ENCODE data around the gene GRIFIN.
A peak's percentile ranks its signal among the peaks of the same experiment; 100 is the strongest.

The GRIFIN gene

DNA sequence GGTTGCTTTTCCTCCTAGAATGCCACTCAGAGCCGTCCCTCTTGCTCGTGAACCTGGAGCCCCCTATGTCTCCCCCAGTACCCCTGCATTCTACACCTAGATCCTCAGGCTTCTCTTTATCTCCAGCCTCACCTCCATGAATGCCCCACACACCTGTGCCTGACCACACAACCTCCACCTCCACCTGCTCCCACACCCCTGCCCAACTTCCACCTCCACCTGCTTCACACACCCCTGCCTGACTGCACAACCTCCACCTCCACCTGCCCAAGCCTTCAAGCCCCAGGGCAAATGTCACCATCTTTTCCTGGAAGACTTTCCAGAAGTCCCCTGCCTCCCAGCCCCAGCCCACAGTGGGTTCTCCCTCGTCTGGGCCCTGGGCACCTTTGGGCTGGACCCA is 36.5 kb upstream of the GRIFIN start:
- no peak for DNase-seq (ENCODE audit: low spot score)

DNA sequence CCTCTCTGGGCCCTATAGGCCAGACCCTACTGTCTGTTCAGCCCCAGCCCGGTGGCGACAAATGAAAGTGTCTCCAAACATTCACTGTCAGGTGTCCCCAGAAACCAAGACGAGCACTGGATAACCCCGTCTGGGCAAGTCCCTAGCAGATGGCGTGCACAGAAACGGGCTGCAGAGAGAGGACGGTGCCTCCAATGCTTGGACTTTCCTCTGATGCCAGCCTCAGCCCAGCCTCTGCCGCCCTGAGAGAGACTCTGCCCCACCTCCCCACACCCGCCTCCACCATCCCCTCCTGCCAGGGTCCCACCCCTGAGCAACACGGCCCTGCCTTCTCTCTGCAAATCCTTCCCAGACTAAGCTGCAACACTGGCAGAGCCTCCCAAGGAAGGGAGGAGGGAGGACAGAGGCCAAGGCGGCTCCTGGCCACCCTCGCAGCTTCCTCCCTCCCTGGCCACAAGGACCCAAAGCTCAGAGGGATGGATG is 36.0 kb upstream of the GRIFIN start:
- no peak for DNase-seq (ENCODE audit: low spot score)

DNA sequence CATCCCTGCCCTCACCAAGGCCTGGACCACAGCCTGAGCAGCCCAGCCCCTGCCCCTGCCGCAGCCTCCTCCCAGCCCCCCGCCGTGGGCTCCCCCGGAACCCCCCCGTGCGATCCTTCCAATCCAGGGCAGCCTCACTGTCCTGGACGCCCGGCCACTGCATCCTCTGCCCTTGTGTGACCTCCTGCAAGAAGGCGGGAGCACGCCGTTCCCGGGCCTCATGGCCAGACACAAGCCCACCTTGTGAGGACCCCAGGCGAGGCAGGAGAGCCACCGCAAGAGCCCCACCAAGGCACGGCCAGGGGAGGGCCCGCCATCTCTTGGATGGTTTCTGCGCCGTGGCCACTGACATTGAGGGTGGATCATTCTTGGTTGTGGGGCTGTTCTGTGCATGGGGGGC is 35.6 kb upstream of the GRIFIN start:
- DNase-seq (ENCODE audit: low spot score), result no peak

DNA sequence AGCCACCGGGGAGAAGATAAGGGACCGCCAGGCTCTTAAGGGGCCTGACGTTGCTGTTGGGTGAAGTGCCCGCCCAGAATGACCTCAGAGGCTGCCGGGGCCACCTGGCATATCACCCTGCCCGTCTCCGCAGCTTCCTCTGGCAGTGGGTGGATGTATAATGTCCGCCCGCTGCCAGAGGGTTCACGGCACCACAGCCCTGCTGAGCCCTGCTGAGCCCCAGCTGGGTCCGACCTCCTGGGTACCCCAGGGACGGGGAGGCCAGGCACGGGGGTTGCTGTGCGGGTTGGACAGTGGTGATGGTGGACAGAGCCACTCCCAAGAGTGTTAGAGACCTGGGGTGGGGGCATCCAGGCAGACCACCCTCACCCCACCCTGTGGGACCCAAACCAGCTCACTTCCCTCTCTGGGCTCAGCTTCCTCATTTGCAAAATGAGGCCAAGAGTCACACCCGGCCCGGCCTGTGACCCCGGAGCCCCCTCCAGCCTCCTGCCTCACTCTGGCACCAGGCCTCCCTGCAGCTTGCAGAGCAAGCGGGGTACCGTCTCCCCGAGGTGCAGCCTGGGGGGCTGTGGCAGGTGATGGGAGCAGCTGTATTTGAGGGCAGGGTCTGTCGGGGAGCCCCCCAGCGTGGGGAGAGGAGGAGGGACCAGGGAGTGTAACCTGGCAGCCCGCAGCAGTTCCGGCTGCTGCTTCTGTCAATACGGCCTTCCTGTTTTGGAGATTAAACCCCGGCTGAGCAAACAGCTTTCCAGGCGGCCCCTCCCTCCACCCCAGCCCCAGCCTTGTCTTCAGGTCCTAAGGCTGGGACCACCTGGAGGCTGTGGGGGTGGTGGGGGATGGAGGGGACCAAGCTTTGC is 34.9 kb upstream of the GRIFIN start:
- no peak for DNase-seq (ENCODE audit: low spot score)

DNA sequence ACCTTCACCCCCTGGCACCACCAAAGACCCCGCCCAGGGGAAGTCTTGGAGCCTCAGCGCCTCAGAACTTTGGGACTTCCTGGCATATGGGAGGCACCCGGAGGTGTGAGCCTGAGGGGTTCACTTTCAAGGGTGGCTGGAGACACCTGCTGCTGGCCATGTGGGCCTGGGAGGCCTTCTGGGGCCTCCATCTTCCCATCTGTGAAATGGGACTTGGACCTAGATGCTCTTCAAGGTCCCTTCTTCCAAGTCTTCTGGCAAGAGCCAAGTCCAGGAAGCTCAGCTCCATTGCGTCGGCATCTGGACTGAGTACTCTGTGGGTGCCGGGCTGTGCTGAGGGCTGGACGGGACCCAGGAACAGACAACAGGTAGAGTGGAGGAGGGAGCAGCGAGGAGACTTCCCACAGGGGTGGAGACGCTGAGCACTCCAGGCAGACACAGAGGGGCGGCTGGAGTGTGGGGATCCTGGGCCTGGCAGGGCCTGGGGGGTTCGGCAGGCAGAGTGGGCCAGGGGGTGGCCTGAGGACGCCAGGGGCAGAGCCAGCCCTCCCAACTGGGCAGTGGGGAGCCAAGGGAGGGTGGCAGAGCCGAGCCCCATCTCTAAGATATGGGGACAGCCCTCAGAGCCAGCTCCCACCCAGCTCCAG is 34.1 kb upstream of the GRIFIN start:
- no peak for DNase-seq (ENCODE audit: low spot score)

DNA sequence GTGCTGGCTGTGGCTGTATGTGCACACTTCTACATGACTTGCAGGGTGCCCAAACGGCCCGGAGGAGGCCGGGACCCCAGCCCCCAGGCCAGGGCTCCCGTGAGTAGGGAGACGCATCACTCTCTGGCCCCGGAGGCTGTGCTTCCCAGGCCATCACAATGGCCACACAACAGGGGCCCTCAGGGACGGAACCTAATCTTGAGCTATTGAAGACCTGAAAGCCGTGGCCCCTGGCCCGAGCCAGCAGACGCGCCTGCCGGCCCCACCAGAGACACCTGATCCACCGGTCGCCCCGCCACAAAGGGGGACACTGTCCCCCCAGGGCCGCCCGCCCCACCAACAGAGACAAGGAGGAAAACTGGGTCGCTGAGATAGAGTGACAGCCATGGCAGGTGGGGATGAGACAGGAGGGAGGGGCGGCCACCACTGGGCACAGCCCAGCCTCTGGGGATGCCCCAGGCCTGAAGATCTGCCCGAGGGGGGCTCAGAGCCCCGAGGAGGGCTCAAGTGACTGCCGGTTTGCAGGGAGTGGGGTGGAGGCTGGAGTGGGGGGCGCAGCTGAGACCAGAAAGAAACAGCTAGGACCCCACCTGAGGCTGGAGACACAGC is 33.2 kb upstream of the GRIFIN start:
- DNase-seq (ENCODE audit: low spot score), result no peak

DNA sequence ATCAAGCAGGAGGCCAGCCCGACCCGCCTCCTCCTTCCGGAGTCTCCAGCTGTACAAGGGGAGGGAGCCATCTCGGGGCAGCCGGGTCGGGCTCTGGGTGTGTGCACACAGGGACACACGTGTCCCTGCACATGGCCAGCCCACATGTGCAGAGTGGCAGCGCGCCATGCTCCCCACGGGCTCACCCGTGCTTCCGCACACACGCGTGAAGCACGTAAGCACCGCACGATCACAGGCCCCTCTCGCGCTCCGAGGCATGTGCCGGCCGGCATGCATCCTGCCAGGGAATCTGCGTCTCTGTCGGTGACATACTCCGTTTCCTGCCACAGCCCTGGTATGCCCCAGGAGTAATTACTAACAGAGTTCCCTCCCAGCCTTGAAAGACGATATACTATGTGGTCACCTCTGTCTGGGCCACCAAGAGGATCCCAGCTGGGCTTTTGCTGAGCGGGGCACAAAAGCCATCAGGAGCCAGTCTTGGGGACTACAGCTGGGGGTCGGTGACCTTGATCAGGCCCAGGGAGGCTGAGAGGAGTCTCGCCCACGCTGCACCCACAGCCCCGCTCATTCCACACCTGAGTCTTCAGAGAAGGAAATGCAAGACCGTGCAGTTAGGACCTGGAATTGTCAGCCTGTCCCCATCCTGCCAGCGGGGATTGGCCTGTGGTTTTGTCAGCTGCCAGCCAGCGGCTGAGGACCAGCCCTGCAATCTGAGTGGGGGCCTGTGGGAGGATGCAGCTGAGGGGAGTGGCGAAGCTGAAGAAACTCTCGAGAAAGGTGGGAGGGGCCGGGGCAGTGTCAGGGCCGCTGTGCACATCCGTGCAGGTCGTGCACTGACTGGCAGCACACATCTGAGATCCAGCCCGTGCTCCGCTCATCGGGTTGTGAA is 32.4 kb upstream of the GRIFIN start:
- DNase-seq (ENCODE audit: low spot score), result peak; percentile 79

DNA sequence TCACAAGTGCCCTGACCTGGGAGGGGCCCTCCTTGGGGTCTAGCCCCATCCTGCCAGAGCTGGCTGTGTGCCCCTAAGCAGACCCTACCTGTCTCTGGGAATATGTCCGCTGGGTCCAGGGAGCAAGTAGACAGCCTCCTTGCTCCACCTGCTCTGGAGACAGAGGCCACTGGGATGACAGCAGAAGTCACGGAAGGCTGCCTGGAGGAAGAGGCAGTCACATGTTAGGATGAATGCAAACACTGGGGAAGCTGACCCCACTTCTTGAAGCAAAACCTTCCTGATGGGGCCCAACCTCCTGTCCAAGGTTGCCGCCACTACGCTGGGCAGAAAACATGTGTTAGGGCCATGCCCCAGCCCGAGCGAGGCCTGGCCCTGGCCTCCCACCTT is 31.7 kb upstream of the GRIFIN start:
- no peak for DNase-seq (ENCODE audit: low spot score)

DNA sequence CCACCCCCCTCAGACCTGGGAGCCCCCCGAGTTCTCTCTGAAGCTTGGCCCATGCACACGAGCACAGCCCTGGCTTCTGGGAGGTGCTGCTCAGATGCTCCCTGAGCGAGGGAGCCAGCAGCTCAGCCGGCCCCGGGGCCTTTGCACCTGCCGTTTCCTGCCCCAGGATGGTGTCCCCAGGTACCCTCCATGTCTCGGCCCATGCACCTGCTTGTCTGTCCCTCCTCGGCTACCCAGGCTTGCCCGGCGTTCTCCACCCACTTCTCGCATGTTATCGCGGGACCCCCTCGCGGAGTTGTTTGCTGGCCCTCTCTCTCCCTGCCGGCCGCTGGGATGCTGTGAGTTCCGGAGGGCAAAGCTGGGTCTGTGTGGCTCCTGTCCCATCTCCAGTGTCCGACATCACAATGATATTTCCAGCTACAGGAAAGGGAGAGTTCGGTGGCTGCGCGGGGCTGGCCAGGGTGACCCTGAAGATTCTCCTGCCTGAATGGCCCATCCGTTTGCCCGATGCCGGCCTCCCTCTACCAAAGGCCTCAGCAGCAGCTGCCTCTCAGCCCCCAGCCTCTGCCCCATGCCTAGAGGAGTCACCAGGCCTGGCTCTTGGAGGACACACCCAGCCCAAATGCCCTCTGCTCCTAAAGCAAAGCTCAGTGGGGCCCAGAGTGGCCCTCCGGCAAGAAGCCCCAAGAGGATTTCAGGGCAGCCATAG is 31.2 kb upstream of the GRIFIN start:
- DNase-seq (ENCODE audit: low spot score), result no peak

DNA sequence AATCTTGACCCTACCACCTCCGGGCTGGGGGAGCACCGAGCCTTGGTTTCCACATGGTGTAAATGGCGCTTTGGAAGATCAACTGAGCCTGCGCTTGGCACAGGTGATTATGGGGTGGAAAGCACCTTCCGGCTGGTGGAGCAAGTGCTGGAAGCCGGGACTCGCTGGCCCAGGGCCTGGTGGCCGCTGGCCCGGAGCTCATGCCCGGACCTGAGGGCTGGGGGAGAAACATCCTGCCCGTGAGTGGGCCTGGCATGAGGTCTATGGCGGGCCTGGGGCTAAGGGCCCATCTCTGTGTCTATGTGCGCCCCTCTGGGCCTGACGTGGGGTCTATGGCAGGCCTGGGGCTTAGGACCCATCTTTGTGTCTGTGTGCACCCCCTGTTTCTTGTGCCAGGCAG is 29.2 kb upstream of the GRIFIN start:
- DNase-seq (ENCODE audit: low spot score), result no peak

DNA sequence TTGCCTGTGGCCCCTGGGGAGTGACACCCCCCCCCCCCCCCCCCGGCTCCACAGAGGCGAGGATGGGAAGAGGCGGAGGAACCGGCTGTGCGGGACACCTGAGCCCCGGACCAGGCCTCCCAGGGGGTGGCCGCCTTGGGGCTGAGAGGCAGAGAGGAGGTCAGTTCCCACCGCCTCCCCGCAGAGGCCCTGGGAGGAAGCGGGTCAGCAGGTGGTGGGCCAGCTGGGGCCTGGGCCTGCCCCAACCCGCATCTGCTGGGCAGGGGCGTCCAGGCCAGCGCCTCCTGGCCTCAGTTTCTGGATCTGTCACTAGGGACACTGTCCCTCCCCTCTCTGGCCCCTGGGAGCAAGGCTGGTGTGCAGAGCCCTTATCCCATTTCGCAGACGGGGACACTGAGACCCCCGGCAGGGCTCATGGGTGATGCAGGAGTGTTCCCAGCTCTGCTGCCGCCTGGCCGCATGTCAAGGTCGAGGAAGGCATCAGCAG is 28.7 kb upstream of the GRIFIN start:
- DNase-seq (ENCODE audit: low spot score), result no peak

DNA sequence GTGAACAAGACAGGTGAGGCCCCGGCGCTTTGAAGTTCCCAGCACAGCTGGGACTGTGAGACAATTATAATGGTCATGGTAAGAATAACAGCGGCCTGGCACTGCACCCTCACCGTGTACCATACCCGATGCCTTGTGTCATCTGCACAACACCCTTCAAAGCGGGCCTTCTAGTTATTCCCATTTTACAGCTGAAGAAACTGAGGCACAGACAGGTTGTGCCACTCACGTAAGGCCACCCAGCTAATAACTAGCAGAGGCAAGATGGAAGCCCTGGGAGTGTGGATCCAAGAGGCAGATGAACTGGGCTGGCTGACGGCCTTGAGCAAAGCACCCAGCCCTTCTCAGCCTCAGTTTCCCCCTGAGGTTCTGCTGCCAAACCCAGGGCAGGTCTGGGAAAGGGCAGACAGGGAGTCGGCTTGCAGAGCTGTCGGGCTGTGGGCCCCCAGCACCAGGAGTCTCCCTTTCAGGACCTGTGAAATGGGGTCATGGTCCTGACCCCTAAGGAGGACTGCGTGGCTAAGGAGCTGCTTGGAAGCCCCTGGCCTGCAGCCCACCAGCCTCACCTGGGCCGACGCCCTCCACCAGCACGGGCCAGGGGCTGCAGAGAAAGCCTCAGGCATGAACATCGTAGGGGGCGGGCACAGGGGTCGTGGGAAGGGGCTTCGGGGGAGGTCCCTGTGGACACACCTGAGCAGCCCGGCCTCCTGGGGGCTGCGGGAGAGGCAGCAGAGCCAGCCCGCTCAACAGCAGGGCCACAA is 28.1 kb upstream of the GRIFIN start:
- no peak for DNase-seq (ENCODE audit: low spot score)

DNA sequence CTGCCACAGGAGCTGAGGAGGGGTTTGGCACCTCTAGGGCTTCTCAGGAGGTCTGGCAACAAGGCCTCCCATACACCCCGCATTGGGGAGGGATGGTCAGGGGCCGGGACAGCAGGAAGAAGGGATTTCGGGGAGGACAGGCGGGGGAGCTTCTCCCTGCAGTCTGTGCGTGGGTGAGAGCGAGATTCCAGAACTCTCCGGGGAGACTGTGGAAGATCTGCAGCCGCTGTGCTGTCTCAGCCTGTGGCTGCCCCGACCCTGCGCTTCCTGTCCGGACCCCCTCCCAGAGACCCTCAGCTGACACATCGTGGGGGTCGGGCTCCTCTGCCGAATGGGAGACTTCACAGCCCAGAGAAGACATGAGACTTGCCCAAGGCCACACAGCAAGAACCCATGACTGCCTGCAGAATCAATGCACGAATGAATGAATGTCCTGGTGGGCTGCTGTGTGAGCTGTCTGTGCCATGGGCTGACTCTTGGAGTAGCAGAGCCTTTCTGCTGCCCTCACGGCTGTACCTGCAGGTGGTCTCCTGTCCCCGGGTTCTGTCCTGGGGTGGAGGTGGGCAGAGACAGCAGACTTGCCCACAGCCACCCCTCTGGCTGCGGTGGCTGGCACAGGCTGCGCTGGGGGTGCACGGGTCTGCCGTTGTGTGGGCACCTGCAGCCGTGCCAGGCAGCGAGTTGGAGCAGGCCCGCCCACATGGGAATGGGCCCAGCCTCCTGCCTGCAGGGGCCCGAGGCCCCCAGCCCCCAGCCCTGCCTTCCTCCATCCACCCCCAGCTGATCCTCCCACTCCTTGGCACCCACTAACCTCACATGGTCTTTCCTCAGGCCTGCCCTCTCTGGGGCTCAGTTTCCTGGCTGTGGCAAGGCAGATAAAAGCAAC is 27.1 kb upstream of the GRIFIN start:
- no peak for DNase-seq (ENCODE audit: low spot score)

DNA sequence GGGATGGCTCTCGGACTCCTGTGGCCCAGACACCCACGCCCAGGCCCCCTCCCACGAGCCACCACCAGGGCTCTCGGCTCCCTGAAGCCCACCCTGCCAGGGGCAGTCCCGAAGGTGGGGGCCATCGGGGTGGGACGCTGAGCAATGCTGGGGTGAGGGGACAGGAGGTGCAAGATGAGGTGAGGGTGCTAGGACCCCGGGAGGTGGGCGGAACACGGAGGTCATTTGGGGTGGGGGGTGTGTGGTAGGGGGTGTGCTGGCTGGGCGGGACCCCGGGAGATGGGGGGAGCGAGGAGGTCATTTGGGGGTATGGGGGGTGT is 26.4 kb upstream of the GRIFIN start:
- DNase-seq (ENCODE audit: low spot score), result no peak

DNA sequence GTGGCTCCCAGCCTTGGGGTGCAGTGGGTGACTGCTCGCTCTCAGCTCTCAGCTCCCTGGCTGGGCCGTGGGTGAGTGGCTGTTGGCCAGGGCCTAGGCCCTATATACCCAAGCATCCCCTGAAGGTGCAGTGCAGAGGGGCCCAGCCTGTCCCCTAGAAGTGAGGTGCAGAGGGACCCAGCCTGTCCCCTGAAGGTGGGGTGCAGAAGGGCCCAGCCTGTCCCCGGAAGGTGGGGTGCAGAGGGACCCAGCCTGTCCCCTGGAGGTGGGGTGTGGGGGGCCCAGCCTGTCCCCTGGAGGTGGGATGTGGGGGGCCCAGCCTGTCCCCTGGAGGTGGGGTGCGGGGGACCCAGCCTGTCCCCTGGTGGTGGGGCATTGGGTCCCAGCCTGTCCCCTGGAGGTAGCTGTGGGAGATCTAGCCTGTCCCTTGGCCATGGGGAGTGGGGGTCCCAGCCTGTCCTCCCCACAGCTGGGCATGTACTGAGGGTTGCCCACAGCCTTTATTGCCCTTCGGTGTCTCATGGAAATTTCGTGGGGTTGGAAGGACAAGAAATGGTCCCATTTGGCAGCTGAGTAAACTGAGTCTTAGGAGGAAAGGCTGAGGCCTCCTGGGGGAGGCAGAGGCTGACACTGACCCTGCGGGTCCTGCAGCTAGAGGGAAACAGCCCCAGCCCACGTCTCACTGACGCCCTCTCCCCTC is 25.9 kb upstream of the GRIFIN start:
- DNase-seq (ENCODE audit: low spot score), result no peak

DNA sequence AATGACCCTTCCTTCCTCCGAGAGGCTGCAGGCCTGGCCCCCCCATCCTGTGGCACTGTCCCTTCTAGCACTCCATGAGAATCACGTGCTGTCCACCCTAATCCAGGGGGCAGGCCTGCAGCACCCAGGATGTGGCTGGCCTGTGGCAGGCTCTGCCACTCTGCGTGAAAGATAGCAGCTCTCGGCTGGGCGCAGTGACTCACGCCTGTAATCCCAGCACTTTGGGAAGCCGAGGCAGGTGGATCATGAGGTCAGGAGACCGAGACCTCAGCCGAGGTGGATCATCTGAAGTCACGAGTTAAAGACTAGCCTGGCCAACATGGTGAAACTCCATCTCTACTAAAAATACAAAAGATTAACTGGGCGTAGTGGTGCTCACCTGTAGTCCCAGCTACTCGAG is 24.5 kb upstream of the GRIFIN start:
- DNase-seq (ENCODE audit: low spot score), result no peak

DNA sequence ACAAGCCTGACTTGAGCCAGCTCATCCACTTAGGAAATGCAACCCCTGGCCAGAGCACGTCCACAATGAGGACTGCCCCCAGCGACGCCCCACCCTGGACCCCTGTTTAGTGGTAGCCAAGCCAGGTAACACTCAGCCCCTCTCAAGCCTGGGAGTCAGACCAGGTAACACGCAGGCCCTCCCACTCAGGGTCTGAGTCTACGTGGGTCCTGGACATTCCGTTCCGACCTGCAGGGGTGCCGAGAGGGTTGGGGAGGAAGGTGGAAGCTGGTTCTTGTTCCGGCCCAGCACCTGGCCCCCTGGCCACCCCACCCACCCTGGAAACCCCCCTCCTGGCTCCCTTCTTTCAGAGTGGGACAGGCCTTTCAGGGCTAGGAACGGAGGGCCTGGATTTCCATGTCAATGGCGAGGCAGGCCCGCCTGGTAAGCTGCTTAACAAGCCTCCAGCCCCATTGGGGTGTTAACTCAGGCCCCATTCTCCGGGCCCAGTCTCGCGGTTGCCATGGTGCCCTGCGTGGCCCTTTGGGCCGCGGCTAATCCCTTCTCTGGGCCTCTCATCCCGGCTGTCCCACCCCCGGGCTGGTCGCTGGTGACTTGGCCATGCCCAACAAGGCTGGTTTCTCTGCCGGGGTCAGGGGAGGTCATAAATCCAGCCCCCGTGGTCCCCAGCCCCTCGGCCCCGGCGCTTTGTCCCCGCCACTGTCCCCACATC is 23.7 kb upstream of the GRIFIN start:
- DNase-seq (ENCODE audit: low spot score), result no peak

DNA sequence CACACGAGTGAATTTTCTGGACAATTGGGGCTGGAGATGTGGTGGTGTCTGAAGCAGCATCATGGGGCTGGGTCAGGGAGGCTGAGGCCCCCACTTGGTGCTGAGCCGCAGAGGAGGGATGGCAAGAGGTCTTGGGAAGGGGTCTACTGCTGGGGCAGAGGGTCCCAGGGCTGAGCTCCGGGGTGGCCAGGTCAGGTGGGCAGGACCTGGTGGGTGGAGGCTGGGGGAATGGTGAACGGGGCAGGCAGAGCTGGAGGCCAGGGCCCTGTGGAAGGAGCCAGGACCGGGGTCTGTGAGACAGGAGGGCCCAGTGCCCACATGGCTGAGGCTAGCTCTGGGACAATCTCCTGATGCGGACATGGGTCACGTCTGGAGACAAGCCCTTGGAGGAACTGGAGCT is 23.0 kb upstream of the GRIFIN start:
- DNase-seq (ENCODE audit: low spot score), result no peak

Data from SK-N-DZ (cell line).